ENCODE results near the gene RPAIN.

GRCh38 chr17:5444209-5444608 is 24.2 kb downstream of the RPAIN start:
- TF ChIP-seq POLR2A (IDR thresholded peaks at IDR 0.05) = no peak
- TF ChIP-seq CTCF (IDR thresholded peaks at IDR 0.05) = no peak
